Activated CD8-positive, alpha-beta memory T cell treated with anti-CD3 and anti-CD28 coated beads, Interleukin-2, amount 50 U/mL, for 24 hours (primary cell): ENCODE measurements around the gene RPP25.

Experiments
- DNase-seq: peaks from one replicate; pipeline ENCODE4 v3.0.0-alpha.2; 2020; ENCODE audit errors: extremely low read depth

Gene RPP25

DNA sequence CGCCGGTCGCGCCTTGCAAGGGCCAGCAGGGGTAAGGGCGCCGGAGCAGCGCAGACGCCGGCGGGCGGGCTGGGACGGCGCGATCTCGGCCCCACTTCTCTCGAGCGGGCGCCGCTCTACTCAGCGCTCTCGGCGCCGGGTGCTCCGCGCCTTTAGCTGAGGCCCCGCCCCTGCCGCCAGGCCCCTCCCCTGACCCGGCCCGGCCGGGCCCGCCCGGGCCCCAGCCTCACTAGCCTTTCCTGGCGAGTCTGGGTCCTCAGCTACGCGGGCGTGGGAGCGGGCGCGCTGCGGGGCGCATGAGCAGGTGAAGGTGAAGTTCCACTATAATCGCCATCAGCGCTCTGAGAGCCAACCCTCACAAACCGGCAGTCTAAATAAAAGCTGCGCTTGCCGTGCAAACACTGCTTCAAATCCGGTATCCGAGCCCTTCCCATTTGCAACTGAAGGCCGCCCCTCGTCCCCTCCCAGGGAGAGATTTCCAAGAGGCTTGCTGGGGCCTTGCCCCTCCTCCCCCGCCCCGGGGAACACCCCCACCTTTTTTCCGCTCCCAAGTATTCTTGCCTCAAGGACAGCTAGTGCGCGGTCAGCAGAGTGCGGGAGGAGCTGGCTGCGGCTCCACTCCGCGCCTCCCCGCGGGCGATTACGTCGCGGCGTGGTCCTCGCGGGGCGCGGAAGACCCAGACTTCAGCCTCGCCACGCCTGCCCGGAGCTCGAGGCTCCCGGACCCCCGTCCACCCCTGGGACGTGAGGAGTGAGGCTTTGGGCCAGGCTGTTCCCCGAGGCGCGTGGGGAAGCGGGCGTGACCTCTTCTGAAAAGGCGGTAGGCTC, at the start of gene RPP25:
RPP25 (minus strand) TSS at position 125 of the 828 bp plus-strand sequence. CDS start 189 bp downstream, outside the sequence.
- peak; percentile 34 for DNase-seq

DNA sequence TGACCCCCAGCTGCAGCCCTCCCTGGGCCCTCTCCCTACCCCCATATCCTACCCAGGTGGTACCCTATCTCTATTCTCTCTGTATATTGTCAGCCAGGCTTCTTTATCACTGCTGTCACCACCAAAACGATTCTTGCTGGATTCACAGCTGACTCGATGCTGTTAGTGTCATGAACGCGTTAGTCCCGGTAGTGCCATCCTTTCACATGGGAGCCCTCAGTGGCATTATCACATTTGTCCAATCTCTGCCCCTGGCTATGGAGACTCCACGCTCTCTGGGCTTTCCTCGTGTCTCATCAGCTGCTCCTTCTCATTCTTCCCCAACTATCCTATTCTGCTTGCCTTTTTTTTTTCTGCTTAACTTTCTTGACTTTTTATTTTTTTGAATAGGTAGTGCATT, 45.8 kb upstream of the RPP25 start:
- no peak for DNase-seq

GRCh38 chr15:75001310-75001709, 44.7 kb upstream of the RPP25 start:
- DNase-seq: no peak

- DNase-seq: no peak
These were observed 41.0 kb upstream of the RPP25 start for GRCh38 chr15:74997543-74997942.

GRCh38 chr15:74997141-74997540, 40.6 kb upstream of the RPP25 start:
- DNase-seq: no peak

DNA sequence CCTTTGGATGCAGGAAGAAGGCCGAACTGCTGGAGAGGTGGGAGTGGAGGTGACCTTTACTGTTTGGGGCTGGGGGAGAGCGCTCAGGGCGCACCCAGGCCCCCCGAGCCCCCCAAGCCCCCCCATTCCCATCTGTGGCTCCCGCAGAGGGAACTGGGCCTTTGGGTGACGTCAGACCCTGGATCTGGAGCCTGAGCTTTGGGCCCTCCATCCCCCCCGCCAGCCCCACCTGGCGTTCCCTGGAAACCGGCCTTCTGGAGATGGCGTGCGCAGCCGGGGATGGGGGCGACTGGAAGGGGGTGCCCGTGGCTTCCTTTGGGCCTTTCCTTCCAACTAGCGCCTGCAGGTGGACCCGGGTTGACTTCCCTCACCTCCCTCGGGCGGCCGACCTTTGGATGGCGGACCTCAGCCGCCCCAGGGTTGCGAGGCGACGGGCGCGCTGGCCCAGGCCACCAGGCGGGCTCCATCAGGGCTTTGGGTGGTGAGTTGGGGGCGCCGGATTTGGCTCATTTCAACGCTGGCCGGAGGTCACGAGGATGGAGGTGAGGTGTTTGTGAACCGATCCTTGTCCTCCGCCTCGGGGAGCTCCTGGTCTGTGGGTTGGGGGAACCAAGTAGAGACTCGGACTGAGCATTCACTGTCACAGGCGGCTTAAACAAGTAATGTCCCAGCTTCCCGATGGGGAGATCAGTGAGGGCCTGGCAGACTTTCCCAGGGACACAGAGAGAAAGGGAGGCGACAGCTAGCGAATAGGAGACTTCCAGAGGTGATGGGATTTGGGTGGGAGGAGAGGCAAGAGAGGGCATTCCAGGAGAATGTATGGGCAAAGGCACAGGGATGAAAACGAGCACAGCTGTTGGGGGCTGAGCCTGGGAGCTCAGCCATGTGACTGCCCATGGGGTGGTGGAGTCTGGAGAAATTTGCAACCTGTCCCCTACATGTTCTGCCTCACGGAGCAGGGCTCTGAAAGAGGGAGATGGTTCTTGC, 39.5 kb upstream of the RPP25 start:
- DNase-seq: no peak

DNA sequence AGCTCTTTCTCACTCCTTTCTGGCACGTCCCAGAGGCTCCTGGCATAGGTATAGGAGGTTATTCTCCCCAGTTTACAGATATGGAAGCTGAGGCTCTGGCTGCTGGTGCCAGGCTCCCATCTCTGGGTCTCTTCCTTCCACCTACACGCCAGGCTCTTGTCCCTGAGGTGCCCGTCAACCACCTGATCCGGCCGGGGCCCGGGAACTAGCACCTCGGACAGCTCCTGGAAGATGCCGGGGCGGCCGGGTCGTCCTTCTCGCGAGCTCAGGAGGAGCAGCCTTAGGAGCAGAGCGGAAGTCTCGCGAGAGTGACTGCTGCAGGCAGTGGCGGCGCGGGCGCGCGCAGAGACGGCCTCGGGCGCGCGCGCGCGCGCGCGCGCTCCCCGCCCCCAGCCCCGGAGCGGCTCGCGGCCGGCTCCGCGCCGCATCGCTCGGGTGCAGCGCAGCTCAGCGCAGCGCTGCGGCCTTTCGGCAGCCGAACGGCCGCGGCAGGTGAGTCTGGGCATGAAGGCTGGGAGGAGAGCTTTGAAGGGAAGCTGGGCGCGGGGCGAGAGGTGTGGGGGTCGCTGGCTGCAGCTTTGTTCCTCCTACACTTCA, 38.7 kb upstream of the RPP25 start, which contains the start of gene SCAMP5:
SCAMP5 (plus strand) TSS at position 382 of the 597 bp plus-strand sequence. CDS start 16,277 bp downstream, outside the sequence.
- DNase-seq: peak; percentile 71

GRCh38 chr15:74994685-74995084, 38.1 kb upstream of the RPP25 start:
- DNase-seq: no peak

DNA sequence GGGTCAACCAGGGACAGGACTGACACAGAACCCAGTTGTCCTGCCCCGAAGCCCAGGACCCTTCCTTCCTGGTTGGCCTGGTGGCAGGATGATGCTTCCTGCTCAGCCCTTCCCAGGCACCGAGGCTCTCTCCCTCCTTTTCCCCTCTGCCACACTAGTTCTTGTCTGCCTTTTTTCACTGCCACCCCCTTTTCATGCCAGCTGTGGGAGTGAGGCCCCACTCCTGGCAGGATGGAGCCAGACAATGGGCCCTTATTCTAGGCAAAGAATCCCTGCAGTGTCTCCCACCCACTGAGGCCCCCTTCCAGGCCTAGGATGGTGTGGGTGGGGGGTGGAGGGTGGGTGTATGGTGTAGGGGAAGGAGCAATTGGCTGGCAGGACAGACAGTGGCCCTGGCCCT, 37.7 kb upstream of the RPP25 start:
- no peak for DNase-seq

DNA sequence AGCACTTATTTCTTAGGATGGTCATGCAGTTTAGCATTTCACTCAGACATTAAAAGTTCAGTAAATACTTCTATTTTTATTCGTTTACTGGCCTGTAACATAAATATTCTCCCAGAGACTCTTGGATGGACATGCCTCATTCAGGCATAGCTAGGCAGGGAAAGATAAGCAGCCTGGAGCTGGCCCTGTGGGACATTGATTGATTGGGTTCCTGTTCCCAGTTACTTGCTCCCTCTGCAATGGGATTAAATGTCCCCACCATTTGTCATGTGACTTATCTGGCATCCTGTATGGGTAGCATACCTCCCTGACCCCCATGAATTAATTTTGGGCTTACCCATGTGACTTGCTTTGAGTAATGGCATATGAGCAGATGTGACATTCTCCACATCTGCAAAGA, 36.0 kb upstream of the RPP25 start:
- no peak for DNase-seq

GRCh38 chr15:74989527-74989926, 33.0 kb upstream of the RPP25 start:
- DNase-seq: no peak

GRCh38 chr15:74988007-74988800, 31.6 kb upstream of the RPP25 start:
- DNase-seq: no peak

DNA sequence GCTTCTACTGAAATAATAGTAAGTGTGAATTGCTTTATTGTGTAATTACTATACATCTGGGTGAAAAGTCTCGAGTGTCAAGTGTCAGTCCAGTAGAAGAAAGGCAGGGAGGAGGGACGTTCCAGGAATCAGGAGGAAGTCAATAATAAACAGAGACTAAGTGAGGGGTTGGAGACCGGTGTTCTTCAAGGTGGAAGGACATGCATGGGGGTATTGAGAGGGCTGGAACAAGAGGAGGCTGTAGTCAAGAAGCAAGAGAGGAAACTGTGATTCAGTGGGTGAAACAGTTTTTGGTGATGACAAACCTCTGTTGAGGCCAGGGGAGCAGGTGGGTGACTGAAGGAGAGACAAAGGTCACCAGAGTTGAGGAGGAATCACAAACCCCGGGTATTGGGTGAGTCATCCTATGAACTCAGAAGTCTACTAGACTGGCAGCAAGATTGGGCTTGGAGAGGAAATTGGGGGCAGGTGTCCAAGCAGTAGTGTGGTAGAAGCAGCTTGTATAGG, 27.2 kb upstream of the RPP25 start:
- DNase-seq: no peak

DNA sequence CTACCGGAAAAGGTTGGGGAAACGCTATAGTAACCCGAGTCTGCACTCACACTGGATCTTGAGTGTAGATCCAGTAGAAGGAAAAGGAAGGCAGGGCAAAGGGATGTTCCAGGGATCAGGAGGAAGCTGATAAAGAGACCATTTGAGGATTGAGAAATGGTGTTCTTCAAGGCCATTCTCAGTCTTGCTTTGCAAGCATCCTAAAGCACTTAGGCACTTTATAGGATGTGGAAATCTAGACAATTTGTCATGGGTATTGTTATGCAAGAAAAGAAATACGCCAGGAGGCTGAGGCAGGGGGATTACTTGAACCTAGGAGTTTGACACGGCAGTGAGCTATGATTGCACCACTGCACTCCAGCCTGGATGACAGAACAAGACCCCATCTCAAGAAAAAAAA, 25.6 kb upstream of the RPP25 start:
- no peak for DNase-seq

DNA sequence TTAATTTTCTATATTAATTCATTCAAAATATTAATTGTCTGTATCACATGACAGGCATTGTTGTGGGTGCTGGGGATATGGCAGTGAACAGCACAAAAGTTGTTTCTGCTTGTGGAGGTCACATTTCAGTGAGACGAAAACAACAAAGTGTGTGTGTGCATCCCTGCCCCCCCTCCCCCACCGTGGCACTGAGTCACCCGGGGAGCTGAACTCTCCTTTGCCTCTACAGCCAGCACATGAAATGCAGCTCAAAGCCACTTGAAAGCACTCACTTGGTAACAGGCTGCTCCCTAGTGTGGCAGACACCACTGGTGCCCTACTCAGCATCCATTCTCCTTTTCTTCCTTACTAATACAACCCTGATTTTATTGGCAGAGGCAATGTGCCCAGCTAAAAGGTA, 21.9 kb upstream of the RPP25 start:
- DNase-seq: peak; percentile 14

- no peak for DNase-seq
These were observed 21.5 kb upstream of the RPP25 start for GRCh38 chr15:74978077-74978476.

- no peak for DNase-seq
These were observed 21.0 kb upstream of the RPP25 start for GRCh38 chr15:74977599-74977998.

DNA sequence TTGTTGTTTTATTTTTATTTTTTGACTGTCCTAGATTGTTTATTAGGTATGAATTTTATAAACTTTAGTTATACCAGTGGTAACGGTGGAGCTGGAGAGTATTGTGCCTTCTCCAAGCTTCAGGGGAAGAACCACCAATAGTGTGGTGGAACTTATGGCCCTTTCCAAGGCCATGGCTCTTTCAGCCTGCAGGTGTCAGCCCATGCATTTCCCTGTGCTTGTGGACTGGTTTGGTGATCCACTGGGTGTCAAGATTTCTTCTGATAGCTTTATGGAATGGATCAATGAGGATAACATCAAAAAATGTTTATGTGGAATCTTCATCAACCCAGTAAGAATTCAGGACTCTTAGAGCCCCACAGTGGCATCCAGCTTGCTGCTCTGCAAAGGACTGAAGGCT, 19.6 kb upstream of the RPP25 start:
- no peak for DNase-seq

GRCh38 chr15:74967670-74968069, 11.1 kb upstream of the RPP25 start:
- DNase-seq: no peak

- DNase-seq: no peak
These were observed 8.2 kb upstream of the RPP25 start for GRCh38 chr15:74964794-74965193.

DNA sequence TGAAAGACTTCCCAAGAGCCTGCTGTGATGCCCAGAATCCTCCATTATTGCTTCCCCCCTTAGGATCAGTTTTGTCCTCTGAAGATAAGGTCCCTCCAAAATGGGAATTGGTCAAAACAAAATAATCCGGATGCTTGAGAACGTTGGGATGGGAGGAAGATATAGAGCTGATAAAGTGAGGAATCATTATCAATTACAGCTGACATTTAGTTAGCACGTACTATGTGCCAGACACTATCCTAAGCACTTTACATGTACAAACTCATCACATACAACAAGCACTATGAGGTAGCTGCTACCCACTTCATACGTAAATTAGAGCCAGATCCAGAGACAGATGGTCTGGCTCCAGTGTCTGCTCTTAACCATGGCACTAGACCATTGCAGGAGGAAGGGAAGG, 6.6 kb upstream of the RPP25 start:
- DNase-seq: no peak
